Trophoblast cell (in vitro differentiated cells and primary cell): ENCODE data around the gene AP4E1.

ENCODE experiments used
- DNase-seq, 2 donors: peaks; one replicate each; pipeline ENCODE4 v3.0.0-alpha.2; 2016
- H2AFZ ChIP-seq: 2 replicates; pipeline ENCODE4 v1.6.1; 2013; ENCODE audit warnings: low read length, moderate library complexity, mild to moderate bottlenecking; ENCODE audit not compliant: insufficient read depth, poor library complexity
- H2AK5ac ChIP-seq: 2 replicates; pipeline ENCODE4 v1.6.1; 2013; ENCODE audit warnings: mild to moderate bottlenecking, low read length
- H2BK120ac ChIP-seq: 2 replicates; pipeline ENCODE4 v1.6.1; 2013; ENCODE audit warnings: low read length, mild to moderate bottlenecking, moderate library complexity; ENCODE audit not compliant: insufficient read depth, poor library complexity
- H2BK12ac ChIP-seq: 2 replicates; pipeline ENCODE4 v1.6.1; 2013; ENCODE audit warnings: mild to moderate bottlenecking, low read length, moderate library complexity
- H2BK5ac ChIP-seq: 2 replicates; pipeline ENCODE4 v1.6.1; 2013; ENCODE audit warnings: low read length, low read depth, moderate library complexity, mild to moderate bottlenecking; ENCODE audit not compliant: poor library complexity
- H3K14ac ChIP-seq: 2 replicates; pipeline ENCODE4 v1.6.1; 2013; ENCODE audit warnings: mild to moderate bottlenecking, low read length
- H3K18ac ChIP-seq: 2 replicates; pipeline ENCODE4 v1.6.1; 2013; ENCODE audit warnings: mild to moderate bottlenecking, low read length
- H3K23ac ChIP-seq: 2 replicates; pipeline ENCODE4 v1.6.1; 2013; ENCODE audit warnings: low read length
- H3K27ac ChIP-seq: 2 replicates; pipeline ENCODE4 v1.5.1; 2013; ENCODE audit warnings: low read depth, mild to moderate bottlenecking, inconsistent platforms, low read length, moderate library complexity
- H3K27me3 ChIP-seq: 2 replicates; pipeline ENCODE4 v1.6.1; 2013; ENCODE audit warnings: inconsistent platforms, mild to moderate bottlenecking, low read length, moderate library complexity; ENCODE audit not compliant: insufficient read depth
- H3K36me3 ChIP-seq, 2 experiments: 1 replicate in 1 of 2; 2 replicates in 1 of 2; pipeline ENCODE4 v1.6.1; 2013; ENCODE audit warnings: low read length in 2 of 2, mild to moderate bottlenecking in 2 of 2, moderate library complexity in 1 of 2; ENCODE audit not compliant: insufficient read depth in 2 of 2, control insufficient read depth in 1 of 2
- H3K4ac ChIP-seq: 2 replicates; pipeline ENCODE4 v1.6.1; 2013; ENCODE audit warnings: low read depth, mild to moderate bottlenecking, low read length, moderate library complexity
- H3K4me1 ChIP-seq, 2 experiments: 1 replicate in 1 of 2; 2 replicates in 1 of 2; pipeline ENCODE4 v1.6.1; 2013; ENCODE audit warnings: low read length in 2 of 2, mild to moderate bottlenecking in 2 of 2, moderate library complexity in 1 of 2; ENCODE audit not compliant: insufficient read depth in 2 of 2, control insufficient read depth in 1 of 2
- H3K4me2 ChIP-seq: 2 replicates; pipeline ENCODE4 v1.6.1; 2013; ENCODE audit warnings: inconsistent platforms, mild to moderate bottlenecking, low read length, moderate library complexity
- H3K4me3 ChIP-seq: 2 replicates; pipeline ENCODE4 v1.5.1; 2013; ENCODE audit warnings: mild to moderate bottlenecking, low read depth, low read length, inconsistent platforms
- H3K79me1 ChIP-seq: one replicate; pipeline ENCODE4 v1.6.1; 2013; ENCODE audit warnings: low read length
- H3K79me2 ChIP-seq: 2 replicates; pipeline ENCODE4 v1.6.1; 2013; ENCODE audit warnings: low read length, mild to moderate bottlenecking; ENCODE audit not compliant: control insufficient read depth, insufficient read depth, poor library complexity
- H3K9ac ChIP-seq: 2 replicates; pipeline ENCODE4 v1.6.1; 2013; ENCODE audit warnings: mild to moderate bottlenecking, low read length
- H3K9me3 ChIP-seq: 2 replicates; pipeline ENCODE4 v1.6.1; 2013; ENCODE audit warnings: low read depth, mild to moderate bottlenecking, control low read depth, inconsistent platforms, low read length; ENCODE audit not compliant: insufficient read depth
- H4K12ac ChIP-seq: 2 replicates; pipeline ENCODE4 v1.6.1; 2013; ENCODE audit warnings: low read depth, mild to moderate bottlenecking, low read length, moderate library complexity
- H4K8ac ChIP-seq: 2 replicates; pipeline ENCODE4 v1.6.1; 2013; ENCODE audit warnings: low read depth, mild to moderate bottlenecking, low read length, moderate library complexity
- H4K91ac ChIP-seq: one replicate; pipeline ENCODE4 v1.6.1; 2013; ENCODE audit warnings: low read depth, mild to moderate bottlenecking, low read length, moderate library complexity
- WGBS: extraction: QIAGEN DNeasy Blood & Tissue Kit; methylation state at CpG from one replicate; pipeline ENCODE4 v1.1.7; 2013; ENCODE audit warnings: missing lambda C conversion rate; ENCODE audit not compliant: insufficient read length, insufficient coverage; ENCODE audit errors: extremely low coverage; 5-methylcytosine and 5-hydroxymethylcytosine counted together

Gene AP4E1

GRCh38 chr15:51016615-51017014, 108.1 kb downstream of the AP4E1 start:
- no CpG with 5 or more reads among the region's 1 CpG for WGBS
- H3K4me2 ChIP-seq = no peak overlapping the region

GRCh38 chr15:51022206-51022605, 113.7 kb downstream of the AP4E1 start:
- no peaks in the 10 kb centered on the region for H3K27me3 ChIP-seq
- H4K91ac ChIP-seq = no peak overlapping the region
- H4K12ac ChIP-seq = no peak overlapping the region
- H3K4me3 ChIP-seq = no peak overlapping the region
- H3K79me2 ChIP-seq = no peaks in the 10 kb centered on the region
- no peak overlapping the region for H4K8ac ChIP-seq
- H2AK5ac ChIP-seq = no peak overlapping the region
- H2BK12ac ChIP-seq = no peak overlapping the region
- H3K23ac ChIP-seq = no peak overlapping the region
- no peak overlapping the region for H2BK120ac ChIP-seq
- no peaks in the 10 kb centered on the region for H3K9me3 ChIP-seq
- H3K4ac ChIP-seq = no peak overlapping the region
- H2BK5ac ChIP-seq = no peak overlapping the region
- no peak overlapping the region for H3K14ac ChIP-seq
- no peaks in the 10 kb centered on the region for H3K4me1 ChIP-seq
- H3K9ac ChIP-seq = no peak overlapping the region
- no peak overlapping the region for H2AFZ ChIP-seq
- no peak overlapping the region for H3K27ac ChIP-seq
- DNase-seq = no peak
- no peak overlapping the region for H3K4me2 ChIP-seq
- no peaks in the 10 kb centered on the region for H3K79me1 ChIP-seq
- no peaks in the 10 kb centered on the region for H3K36me3 ChIP-seq
- H3K18ac ChIP-seq = no peak overlapping the region

More at GRCh38 chr15:51016615-51017014, 108.1 kb downstream of the AP4E1 start:
- H2AK5ac ChIP-seq = no peak overlapping the region
- no peak overlapping the region for H2AFZ ChIP-seq
- H3K27ac ChIP-seq = no peak overlapping the region
- H3K27me3 ChIP-seq = no peaks in the 10 kb centered on the region
- no peak overlapping the region for H2BK120ac ChIP-seq
- no peak for DNase-seq
- no peak overlapping the region for H3K18ac ChIP-seq
- H3K4me3 ChIP-seq = no peak overlapping the region
- no peak overlapping the region for H3K4ac ChIP-seq
- H2BK12ac ChIP-seq = no peak overlapping the region
- no peak overlapping the region for H2BK5ac ChIP-seq
- no peak overlapping the region for H3K23ac ChIP-seq
- H3K79me1 ChIP-seq = no peaks in the 10 kb centered on the region
- no peak overlapping the region for H3K9ac ChIP-seq
- H3K14ac ChIP-seq = no peak overlapping the region
- no peaks in the 10 kb centered on the region for H3K36me3 ChIP-seq
- no peaks in the 10 kb centered on the region for H3K4me1 ChIP-seq
- H4K8ac ChIP-seq = no peak overlapping the region
- no peaks in the 10 kb centered on the region for H3K9me3 ChIP-seq
- H3K79me2 ChIP-seq = no peaks in the 10 kb centered on the region
- H4K12ac ChIP-seq = no peak overlapping the region
- H4K91ac ChIP-seq = no peak overlapping the region

- Histone ChIP-seq H3K4me2 (no peak overlapping the region), H3K23ac (no peak overlapping the region), H4K8ac (no peak overlapping the region), H2AFZ (no peak overlapping the region), H3K4ac (no peak overlapping the region), H2BK120ac (no peak overlapping the region), H4K12ac (no peak overlapping the region), H3K9ac (no peak overlapping the region), H3K4me1 (no peaks in the 10 kb centered on the region), H2BK12ac (no peak overlapping the region), H3K79me1 (no peaks in the 10 kb centered on the region), H3K18ac (no peak overlapping the region), H3K27me3 (no peaks in the 10 kb centered on the region), H4K91ac (no peak overlapping the region), H3K36me3 (no peaks in the 10 kb centered on the region), H3K27ac (no peak overlapping the region), H2AK5ac (no peak overlapping the region), H3K79me2 (no peaks in the 10 kb centered on the region), H3K4me3 (no peak overlapping the region), H3K14ac (no peak overlapping the region), H3K9me3 (no peaks in the 10 kb centered on the region), H2BK5ac (no peak overlapping the region)
- DNase-seq = no peak
- no CpG with 5 or more reads among the region's 1 CpG for WGBS
These were observed 115.0 kb downstream of the AP4E1 start for GRCh38 chr15:51023499-51023898.

- Histone ChIP-seq H3K4me3 (no peak overlapping the region), H3K9me3 (no peaks in the 10 kb centered on the region), H2BK12ac (no peak overlapping the region), H3K27ac (no peak overlapping the region), H3K36me3 (no peaks in the 10 kb centered on the region), H3K9ac (no peak overlapping the region), H2BK5ac (no peak overlapping the region), H3K18ac (no peak overlapping the region), H3K4me2 (no peak overlapping the region), H4K12ac (no peak overlapping the region), H4K8ac (no peak overlapping the region), H2BK120ac (no peak overlapping the region), H3K4me1 (no peaks in the 10 kb centered on the region), H4K91ac (no peak overlapping the region), H3K14ac (no peak overlapping the region), H2AFZ (no peak overlapping the region), H3K23ac (no peak overlapping the region), H3K79me1 (no peaks in the 10 kb centered on the region), H2AK5ac (no peak overlapping the region), H3K79me2 (no peaks in the 10 kb centered on the region), H3K27me3 (no peaks in the 10 kb centered on the region), H3K4ac (no peak overlapping the region)
- DNase-seq = no peak
- WGBS = no CpG with 5 or more reads among the region's 4 CpGs
These were observed 116.4 kb downstream of the AP4E1 start for GRCh38 chr15:51024735-51025453.
